Measurements from ENCODE around the gene TRIM61.
A peak's percentile ranks its signal among the peaks of the same experiment; 100 is the strongest.
"Not testable (repeated sequence)": the region's sequence is repeated elsewhere in the genome, so short reads cannot be mapped to it uniquely, and the experiment has no call there.

Gene TRIM61

DNA sequence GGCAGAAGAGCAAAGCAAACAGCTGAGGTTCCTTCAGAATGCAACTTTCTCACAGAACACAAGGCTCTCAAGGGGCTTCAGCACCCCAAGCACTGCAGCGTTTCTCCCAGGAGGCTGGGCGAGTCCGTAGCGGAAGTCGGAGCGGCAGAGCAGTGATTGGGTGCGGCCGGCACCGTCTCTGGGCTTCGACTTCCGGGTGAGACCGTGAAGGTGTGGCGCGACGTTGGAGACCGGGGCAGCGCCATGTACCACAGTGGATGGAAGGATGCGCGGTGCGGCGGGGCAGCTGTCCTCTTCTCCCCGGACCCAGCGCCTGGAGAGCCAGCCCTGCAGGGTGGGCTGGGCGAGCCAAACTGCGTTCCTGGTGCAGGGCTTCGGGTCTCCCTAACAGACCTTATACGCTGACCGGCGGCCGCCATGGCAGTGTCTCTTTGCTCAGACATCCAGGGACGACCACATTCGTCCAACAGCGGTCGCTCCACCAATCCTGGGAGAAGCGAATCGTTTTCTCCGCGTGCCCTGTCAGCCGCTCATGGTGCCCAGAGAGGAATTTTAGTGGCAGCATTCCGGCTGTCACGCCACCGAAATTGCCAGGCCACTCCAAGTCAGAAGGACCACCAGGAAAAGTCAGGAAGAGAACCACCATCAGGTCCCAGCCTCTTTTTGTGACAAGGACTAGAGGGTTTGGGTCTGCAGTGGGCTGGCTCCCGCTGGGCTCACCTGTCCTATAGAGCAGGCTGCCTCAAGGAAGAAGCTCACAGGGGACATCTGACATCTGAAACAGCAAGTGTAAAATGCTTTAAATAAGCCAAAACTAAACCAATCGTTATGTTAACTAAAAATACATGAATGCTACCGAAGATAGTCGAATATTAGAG is 20.5 kb downstream of the TRIM61 start:
- DNase-seq = peak; percentile 64

DNA sequence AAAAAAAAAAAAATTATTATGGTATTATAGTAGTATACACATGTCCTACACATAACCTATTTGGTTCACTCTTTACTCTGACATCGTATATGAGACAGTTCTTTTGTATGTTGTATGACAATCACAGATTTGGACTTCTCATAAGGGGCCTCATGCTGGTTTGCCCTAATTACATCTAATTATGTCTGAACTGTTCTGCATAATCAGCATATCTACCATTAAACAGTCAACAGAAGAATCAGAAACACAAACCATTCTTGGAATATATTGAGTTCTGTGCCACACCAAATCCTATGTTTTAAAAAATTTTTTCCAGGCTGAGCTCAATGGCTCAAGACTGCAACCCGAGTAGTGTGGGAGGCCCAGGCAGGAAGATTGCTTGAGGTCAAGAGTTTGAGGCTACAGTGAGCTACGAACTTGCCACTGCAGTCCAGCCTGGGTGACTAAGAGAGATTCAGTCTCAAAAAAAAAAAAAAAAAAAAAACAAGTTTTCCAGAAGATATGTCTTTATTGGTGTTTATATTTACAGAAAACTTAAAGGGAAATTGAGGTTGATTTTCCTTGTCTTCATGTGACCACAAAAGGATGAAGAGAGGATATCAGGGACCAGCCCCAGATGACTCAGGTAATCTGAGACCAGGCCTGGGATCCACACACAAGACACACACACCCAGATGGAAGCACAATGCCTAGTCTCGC is 22.2 kb downstream of the TRIM61 start:
- DNase-seq = no peak

DNA sequence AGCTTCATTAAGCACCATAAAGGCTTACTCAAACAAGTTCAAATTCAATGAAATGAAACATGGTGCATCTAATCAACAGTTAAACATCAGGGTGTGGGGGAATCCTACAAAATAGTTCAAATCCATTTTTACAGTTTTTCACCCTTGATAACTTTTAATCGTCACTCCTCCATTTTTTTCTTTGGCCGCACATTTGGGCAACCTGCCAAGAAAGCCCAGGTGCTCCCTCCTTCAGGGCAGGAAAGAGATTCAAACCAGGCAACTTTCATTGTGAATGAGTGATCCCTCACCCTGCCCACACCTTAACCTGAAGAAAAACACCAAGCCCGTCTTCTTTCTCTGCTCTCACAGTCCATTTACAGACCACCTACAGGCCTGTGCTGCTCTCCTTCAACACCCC is 24.9 kb downstream of the TRIM61 start:
- DNase-seq = no peak

DNA sequence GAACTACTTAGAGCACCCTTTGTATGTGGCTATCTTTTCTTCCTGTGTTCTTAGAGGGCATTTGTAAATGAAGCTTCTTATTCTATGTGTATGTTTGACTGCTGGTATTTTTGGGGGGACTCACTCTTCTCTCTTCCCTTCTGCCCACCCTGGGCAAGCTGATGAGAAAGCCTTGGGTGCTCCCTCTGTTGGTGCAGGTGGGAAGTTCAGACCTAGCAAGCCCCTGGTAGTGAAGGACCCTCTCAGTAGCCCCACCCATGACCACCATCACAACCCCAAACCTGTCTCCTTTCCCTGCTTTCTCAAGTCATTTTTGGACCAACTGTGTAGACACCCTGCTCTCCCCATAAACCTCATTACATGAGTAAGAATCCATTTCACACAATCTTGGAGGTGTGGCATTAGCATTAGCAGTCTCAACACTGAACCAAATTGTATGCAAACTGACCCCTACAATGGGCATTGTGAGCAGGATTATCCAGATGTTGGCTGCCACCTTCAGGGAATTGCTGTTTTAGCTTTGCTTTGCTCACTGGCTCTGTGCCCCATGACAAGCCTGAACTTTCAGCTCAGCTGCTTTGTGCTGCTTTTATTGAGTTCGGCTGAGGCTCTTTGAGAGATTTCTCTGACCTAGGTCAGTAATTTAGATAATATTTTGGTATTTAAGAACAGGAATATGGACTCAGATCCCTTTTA is 27.9 kb downstream of the TRIM61 start:
- DNase-seq = no peak

DNA sequence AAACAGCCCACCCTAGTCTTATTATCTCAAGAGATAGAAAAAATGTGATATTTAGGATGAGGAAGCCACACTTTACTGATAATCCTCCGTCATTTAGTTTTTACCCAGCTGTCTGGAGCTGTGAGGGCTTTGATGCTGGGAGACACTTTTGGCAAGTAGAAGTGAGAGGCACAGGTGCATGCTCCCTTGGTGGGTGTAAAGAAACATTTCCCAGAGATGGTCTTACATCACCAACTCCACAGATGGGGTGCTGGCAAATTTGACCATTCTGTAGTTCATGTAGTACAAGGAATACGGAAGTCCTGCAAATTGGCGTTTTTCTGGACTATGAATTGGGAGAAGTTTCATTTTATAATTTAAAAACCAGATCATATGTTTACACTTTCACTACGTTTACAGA is 28.5 kb downstream of the TRIM61 start:
- DNase-seq = no peak

DNA sequence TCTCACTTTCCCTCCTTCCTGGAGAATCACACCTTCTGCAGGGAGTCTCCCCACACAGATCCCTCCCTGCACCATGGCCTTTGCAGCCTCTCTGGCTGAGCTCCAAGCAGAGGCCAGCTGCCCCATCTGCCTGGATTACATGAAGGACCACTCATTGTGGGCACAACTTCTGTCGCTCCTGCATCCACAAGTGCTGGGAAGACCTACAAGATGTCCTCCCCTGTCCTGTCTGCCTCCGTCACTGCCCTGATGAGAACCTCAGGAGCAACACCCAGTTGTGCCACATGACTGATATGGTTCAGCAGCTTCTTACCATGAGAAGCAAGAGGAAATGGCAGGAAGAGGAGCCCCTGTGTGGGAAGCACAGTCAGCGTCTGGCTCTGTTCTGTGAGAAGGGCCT is 29.5 kb downstream of the TRIM61 start:
- DNase-seq = not testable (repeated sequence)

DNA sequence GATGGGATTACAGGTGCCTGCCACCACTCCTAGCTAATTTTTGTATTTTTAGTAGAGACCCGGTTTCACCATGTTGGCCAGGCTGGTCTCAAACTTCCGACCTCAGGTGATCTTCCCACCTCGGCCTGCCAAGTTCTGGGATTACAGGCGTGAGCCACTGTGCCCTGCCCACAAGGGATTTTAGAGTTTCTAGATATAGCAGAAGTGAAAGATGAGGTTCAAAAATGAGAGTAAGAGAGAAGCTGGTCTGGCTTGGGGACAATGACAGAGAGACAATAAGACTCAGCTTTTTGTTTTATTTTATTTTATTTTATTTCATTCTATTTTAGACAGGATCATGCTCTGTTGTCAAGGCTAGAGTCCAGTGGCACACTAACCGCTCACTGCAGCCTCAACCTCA is 30.6 kb downstream of the TRIM61 start:
- DNase-seq = no peak

DNA sequence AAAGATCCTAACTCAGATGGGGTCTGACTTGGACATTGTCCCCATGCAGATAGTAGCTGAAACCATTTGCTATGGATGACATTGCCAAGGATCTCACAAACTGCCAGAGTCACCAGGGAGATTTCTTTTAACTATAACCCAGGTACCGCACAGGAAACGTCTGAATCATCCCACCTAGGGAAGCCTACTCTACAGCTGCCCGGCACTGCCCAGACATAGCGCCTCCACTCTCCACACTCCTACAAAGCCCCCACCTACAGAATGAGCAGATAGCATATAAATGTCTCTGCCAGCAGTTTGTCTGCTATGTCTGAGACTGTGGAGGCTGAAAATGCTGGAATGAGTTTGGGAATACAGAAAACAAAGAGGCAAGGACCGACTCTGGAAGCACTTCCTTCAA is 32.3 kb downstream of the TRIM61 start:
- DNase-seq = no peak

DNA sequence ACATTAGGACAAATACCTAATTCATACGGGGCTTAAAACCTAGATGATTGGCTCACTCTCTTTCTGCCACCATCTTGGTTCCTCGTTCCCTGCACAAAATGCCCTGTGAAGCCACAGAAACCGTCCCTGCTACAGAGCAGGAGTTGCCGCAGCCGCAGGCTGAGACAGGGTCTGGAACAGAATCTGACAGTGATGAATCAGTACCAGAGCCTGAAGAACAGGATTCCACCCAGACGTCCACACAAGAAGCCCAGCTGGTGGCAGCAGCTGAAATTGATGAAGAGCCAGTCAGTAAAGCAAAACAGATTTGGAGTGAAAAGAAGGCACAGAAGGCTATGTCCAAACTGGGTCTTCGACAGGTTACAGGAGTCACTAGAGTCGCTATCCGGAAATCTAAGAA is 34.3 kb downstream of the TRIM61 start:
- DNase-seq = no peak

DNA sequence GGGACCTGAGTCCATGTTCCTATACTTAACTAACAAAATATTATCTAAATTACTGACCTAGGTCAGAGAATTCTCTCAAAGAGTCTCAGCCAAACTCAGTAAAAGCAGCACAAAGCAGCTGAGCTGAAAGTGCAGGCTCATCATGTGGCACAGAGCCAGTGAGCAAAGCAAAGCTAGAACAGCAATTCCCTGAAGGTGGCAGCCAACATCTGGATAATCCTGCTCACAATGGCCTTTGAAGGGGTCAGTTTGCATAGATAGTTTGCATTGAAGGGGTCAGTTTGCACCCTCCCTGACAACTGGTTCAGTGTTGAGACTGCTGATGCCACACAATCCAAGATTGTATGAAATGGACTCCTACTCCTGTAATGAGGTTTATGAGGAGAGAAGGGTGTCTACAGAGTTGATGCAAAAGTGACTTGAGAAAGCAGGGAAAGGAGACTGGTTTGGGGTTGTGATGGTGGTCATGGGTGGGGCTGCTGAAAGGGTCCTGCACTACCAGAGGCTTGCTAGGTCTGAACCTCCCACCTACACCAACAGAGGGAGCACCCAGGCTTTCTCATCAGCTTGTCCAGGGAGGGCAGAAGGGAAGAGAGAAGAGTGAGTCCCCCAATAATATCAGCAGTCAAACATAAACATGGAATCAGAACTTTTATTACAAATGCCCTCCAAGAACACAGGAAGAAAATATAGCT is 39.7 kb downstream of the TRIM61 start:
- DNase-seq = no peak

DNA sequence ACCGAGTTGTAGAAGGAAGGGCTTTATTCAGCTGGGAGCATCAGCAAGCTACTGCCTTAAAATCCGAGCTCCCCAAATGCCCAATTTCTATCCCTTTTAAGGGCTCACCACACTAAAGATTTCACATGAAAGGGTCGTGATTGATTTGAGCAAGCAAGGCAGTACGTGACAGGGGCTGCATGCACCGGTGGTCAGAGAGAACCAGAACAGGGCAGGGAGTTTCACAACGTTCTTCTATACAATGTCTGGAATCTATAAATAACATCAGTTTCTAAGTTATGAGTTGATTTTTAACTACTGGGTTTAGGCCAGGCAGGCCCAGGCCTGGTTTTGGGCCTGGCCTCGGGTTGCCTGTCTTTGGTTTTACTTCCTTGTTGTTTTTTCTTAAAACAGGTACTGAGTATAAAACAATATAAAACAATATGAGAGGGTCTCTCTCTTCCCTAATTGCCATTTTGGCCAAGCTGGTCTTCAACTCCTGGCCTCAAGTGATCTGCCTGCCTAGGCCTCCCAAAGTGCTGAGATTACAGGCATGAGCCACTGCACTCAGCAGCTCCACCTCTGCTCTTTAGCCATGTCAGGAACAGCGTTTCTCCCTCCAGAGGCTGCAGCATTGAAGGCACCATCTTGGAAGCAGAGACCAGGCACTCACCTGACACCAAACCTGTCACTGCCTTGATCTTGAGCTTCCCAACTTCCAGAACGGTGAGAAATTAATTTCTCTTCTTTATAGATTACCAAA is 41.4 kb downstream of the TRIM61 start:
- not testable (repeated sequence) for DNase-seq

DNA sequence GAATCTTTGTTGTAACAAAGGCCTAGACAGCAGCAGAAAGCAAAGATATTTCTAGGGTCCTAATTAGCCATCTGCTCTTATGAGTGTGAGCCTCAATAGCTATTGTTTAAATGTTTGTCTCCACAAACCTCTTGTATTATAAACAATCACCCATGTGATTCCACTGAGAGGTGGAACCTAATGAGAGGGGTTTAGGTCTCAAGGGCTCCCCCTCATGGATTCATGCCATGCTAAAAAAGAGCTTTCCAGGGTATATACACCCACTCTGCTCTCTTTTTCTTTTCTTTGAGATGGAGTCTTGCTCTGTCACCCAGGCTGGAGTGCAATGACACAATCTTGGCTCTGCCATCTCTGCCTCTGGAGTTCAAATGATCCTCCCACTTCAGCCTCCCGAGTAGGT is 42.1 kb downstream of the TRIM61 start:
- DNase-seq = no peak

DNA sequence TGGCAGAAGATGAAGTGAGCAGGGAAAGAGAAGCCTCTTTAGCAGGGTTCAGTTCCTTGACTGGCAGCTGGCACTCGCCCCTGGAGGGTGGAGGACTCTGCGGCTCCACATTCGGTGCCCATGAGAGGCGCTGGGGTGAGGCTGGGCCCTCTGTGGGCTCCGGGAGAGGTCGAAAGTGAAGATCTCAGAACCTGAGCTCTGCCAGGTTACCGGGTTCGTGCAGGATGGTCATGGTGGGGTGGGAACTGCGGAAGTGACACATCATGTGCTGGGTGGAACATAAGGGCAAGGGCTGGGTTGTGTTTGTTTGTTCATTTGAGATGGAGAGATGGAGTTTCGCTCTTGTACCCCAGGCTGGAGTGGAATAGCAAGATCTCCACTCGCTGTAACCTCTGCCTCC is 44.2 kb downstream of the TRIM61 start:
- no peak for DNase-seq

DNA sequence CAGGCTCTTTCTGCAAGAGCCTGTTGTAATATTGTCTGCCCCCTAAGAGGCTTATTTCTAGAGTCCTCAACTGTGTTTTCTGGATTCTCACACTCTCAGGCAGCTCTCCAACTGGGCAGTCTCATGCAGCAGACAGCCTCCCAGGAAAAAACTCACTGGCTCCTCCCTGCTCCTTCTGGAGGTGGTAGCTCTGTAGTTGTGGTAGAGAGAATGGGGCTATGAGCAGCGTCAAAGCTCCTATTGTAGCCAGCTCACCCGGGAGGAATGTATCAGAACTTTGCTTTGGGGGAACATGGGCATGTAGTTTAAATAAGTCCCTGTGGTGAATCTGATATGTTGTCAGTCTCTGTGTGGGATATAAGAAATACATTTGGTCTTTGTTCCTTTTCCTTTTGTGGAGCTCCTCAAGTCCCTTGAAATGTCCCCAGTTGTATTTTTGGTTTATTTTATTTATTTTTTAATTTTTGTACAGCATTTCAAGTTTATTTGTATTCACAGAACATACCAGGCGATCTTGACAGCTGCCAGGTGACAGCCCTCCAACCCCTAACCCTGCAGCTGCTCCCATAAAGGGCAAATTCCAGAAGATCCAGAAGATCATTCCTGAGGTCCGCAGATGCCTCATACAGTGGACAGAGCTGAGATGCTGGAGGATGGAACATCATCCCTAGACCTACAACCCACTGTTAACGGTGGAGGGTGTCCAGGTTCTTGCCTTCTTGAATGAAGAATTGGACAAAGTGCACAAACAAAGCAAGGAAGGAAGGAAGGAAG is 45.7 kb downstream of the TRIM61 start:
- DNase-seq = no peak

DNA sequence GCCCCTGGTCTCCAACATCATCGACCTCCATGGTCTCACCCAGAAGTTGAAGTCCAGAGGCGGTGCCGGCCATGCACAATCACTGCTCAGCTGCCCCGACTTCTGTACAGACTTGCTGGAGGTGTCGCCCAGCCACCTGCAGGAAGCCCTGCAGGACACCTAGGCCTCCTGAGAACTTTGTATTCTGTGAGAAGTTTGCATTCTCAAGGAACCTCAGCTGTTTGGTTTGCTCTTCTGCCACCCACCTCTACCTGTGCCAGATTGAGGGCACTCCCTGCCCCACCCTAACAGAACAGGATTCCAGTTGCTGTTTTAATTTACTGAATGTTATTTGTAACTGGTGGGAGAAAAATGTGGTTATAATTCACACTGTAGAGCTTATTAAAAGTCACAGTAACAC is 46.8 kb downstream of the TRIM61 start:
- no peak for DNase-seq

DNA sequence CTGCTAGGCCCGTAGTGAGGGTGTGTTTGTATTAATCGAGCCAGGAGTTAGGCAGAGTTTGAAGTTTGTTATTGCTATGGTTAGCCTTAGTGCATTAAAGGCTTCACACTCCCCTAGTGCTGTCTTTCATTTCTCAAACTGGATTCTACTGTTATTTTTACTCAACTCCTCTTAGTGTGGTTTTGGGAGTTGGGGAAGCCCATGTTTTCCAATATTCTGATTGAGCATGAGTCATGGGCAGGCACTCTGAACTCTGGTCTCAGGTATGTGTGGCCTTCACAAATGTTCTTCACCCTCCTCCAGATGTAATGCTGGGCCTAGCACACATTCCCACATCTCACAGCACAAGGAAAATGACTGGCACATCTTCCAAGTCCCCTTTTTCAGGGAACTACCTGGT is 50.4 kb downstream of the TRIM61 start:
- DNase-seq = not testable (repeated sequence)

DNA sequence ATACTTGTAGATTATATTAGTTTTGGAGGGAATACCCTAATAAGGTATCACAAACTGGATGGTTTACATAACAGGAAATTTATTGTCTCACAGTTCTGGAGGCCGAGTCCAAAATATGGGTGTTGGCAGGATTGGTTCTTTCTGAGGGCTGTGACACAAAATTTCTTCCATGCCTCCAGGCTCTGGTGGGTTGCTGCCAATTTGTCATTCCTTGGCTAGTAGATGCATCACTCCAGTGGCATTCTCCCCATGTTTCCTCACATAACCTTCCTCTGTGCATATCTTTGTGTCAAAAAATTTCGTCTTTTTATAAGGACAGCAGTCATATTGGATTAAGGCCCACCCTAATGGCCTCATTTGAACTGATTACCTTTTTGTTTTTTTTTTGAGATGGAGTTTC is 51.2 kb downstream of the TRIM61 start:
- no peak for DNase-seq

DNA sequence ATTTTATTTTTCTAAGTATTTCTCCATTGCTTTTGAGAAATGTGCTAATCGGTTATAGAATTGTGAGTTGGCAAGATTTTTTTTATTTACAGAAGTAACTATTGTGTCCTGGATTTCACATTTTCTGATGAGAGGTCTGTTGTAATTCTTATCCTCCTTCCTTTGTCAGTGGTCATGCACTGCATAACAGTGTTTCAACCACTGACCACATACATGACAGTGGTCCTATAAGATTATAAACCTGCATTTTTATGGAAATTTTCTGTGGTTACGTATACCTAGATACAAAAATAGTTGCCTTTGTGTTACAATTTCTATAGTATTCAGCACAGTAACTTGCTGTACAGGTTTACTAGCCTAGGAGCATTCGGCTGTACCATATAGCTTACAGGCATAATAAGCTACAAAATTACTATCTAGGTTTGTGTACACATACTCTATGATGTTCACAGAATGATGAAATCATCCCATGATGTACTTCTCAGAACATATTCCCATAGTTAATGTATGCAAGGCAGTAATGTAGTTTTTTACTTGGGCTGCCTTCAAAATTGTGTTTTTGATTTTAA is 52.7 kb downstream of the TRIM61 start:
- DNase-seq = no peak

DNA sequence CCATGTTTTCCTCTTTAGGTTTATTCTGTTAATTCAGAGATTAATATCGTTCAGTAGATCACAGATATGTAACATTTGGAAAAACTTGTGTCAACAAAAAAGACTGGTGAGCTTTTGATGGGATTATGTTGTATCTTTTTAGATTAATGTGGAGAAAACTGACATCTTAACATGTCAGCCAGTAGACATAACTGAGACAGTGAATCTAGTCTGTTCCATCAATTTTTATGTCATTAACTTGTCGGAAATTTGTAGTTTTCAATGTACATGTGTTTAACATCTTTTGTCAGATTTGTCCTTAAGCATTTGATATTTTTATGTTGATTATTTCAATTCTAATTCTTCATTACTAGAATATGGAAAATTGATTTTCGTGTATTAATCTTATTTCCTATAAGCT is 58.5 kb downstream of the TRIM61 start:
- no peak for DNase-seq

All from activated effector memory CD4-positive, alpha-beta T cell treated with Interleukin-2 at 50 U/mL for 16 hours (primary cell).